ENCODE measurements around the gene MTRR. TPM values are rescaled to one million over a fixed set of nuclear protein-coding genes. Genes with fewer than 3 reads are reported as not detected.

Gene MTRR
- polyA plus RNA-seq, 1 experiment: 44.1 TPM

DNA sequence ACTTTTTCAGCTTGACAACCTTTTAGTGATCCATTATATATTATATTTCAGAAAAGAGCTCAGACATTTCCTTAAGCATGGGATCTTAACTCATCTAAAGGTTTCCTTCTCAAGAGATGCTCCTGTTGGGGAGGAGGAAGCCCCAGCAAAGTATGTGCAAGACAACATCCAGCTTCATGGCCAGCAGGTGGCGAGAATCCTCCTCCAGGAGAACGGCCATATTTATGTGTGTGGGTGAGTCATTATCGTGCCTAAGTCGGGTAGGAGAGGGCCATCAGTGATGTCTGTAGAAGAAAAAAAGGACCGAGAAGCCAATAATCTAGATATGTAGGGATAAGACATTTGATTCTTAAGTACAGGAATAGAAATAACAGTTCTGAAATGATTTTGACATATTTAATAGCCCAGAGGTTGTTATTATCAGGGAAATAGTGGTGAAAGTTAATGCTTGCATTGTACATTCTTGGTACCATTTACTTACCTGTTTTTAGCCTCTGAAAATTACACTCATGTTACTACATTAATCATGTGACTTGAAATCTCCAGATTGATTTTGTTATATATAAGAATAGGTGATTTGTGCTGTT is 28.2 kb downstream of the MTRR start:
- no peak for DNase-seq (ENCODE audit: low read depth, low spot score)
- H3K27ac ChIP-seq (ENCODE audit: low read depth, low read length): no peak overlapping the region
- no peak overlapping the region for H3K4me3 ChIP-seq (ENCODE audit: low read depth, low read length)
- no peaks in the 10 kb centered on the region for H3K27me3 ChIP-seq (ENCODE audit: control insufficient read depth, insufficient read depth, low read length)
- TF ChIP-seq, protein P1, sequence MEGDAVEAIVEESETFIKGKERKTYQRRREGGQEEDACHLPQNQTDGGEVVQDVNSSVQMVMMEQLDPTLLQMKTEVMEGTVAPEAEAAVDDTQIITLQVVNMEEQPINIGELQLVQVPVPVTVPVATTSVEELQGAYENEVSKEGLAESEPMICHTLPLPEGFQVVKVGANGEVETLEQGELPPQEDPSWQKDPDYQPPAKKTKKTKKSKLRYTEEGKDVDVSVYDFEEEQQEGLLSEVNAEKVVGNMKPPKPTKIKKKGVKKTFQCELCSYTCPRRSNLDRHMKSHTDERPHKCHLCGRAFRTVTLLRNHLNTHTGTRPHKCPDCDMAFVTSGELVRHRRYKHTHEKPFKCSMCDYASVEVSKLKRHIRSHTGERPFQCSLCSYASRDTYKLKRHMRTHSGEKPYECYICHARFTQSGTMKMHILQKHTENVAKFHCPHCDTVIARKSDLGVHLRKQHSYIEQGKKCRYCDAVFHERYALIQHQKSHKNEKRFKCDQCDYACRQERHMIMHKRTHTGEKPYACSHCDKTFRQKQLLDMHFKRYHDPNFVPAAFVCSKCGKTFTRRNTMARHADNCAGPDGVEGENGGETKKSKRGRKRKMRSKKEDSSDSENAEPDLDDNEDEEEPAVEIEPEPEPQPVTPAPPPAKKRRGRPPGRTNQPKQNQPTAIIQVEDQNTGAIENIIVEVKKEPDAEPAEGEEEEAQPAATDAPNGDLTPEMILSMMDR (IDR thresholded peaks at IDR 0.05; ENCODE audit: low read depth, low read length): peak; percentile 54
- H3K9me3 ChIP-seq (ENCODE audit: control insufficient read depth, insufficient read depth, low read length): no peaks in the 10 kb centered on the region
- POLR2A ChIA-PET: no interaction called here
- CTCF ChIA-PET: interaction anchor here (0.6 to 3.7 kb wide), 11 partner anchors 8 to 1310 kb away, joined by 3 to 28 read pairs (median 4); no protein-coding TSS in a partner anchor

DNA sequence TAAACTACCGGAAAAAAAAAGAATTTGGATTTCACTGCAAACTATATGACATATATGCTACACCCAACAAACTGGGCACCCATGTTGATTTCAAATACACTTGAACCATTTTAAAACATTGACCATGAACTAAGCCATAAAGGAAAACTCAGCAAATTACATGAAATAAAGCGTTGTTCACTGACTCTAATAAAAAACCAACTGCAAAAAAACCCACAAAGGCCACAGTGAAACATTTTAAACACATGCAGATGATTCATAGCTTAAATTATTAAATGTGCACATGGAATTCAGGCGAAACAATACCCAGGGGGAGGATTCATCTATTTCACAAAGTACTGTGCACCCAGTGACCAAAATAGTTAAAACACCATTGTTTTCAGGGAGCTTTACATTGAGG is 33.3 kb downstream of the MTRR start:
- POLR2A ChIA-PET: no interaction called here
- TF ChIP-seq, protein P1 (IDR thresholded peaks at IDR 0.05; ENCODE audit: low read depth, low read length): no peak
- Histone ChIP-seq H3K27me3 (ENCODE audit: control insufficient read depth, insufficient read depth, low read length) (no peaks in the 10 kb centered on the region), H3K27ac (ENCODE audit: low read depth, low read length) (no peak overlapping the region), H3K9me3 (ENCODE audit: control insufficient read depth, insufficient read depth, low read length) (no peaks in the 10 kb centered on the region), H3K4me3 (ENCODE audit: low read depth, low read length) (no peak overlapping the region)
- CTCF ChIA-PET: interaction anchor here (3.0 kb wide), 1 partner anchor 16 kb away, joined by 19 read pairs; no protein-coding TSS in a partner anchor
- DNase-seq (ENCODE audit: low read depth, low spot score): no peak

GRCh38 chr5:7902666-7903625 is 34.0 kb downstream of the MTRR start:
- ChIA-PET POLR2A (no interaction called here), CTCF (interaction anchor here (3.0 kb wide), 1 partner anchor 16 kb away, joined by 19 read pairs; no protein-coding TSS in a partner anchor)
- no peaks in the 10 kb centered on the region for H3K9me3 ChIP-seq (ENCODE audit: control insufficient read depth, insufficient read depth, low read length)
- DNase-seq (ENCODE audit: low read depth, low spot score): no peak
- no peaks in the 10 kb centered on the region for H3K27me3 ChIP-seq (ENCODE audit: control insufficient read depth, insufficient read depth, low read length)
- H3K4me3 ChIP-seq (ENCODE audit: low read depth, low read length): no peak overlapping the region
- TF ChIP-seq, protein P1 (IDR thresholded peaks at IDR 0.05; ENCODE audit: low read depth, low read length): no peak
- H3K27ac ChIP-seq (ENCODE audit: low read depth, low read length): no peak overlapping the region

- CTCF ChIA-PET: interaction anchor here (0.7 to 1.9 kb wide), 5 partner anchors 10 to 1169 kb away, joined by 3 to 13 read pairs (median 3); no protein-coding TSS in a partner anchor
- TF ChIP-seq, protein P1 (IDR thresholded peaks at IDR 0.05; ENCODE audit: low read depth, low read length): no peak
- Histone ChIP-seq H3K27me3 (ENCODE audit: control insufficient read depth, insufficient read depth, low read length) (no peaks in the 10 kb centered on the region), H3K27ac (ENCODE audit: low read depth, low read length) (no peak overlapping the region), H3K9me3 (ENCODE audit: control insufficient read depth, insufficient read depth, low read length) (no peaks in the 10 kb centered on the region), H3K4me3 (ENCODE audit: low read depth, low read length) (no peak overlapping the region)
- POLR2A ChIA-PET: interaction anchor here (0.7 kb wide), 1 partner anchor 766 kb away, joined by 3 read pairs; no protein-coding TSS in a partner anchor
- peak; percentile 15 for DNase-seq (ENCODE audit: low read depth, low spot score)
These were observed 35.2 kb downstream of the MTRR start for GRCh38 chr5:7904170-7904569.

Measured in AG04450 (cell line).